NB4 (cell line): ENCODE data around the gene PEX26.

Experiments used
- MYC ChIP-seq: IDR thresholded peaks from 2 replicates; pipeline ENCODE4 v1.6.1; 2011; ENCODE audit warnings: low read depth, low read length
- POLR2A ChIP-seq: IDR thresholded peaks from 2 replicates; pipeline ENCODE4 v1.6.1; 2011; ENCODE audit warnings: mild to moderate bottlenecking; ENCODE audit not compliant: insufficient read length; ENCODE audit errors: extremely low read depth
- TF ChIP-seq, protein P1 (sequence below): IDR thresholded peaks from one replicate; pipeline ENCODE4 v1.5.1; 2012; ENCODE audit warnings: low read depth, low read length

DNA sequence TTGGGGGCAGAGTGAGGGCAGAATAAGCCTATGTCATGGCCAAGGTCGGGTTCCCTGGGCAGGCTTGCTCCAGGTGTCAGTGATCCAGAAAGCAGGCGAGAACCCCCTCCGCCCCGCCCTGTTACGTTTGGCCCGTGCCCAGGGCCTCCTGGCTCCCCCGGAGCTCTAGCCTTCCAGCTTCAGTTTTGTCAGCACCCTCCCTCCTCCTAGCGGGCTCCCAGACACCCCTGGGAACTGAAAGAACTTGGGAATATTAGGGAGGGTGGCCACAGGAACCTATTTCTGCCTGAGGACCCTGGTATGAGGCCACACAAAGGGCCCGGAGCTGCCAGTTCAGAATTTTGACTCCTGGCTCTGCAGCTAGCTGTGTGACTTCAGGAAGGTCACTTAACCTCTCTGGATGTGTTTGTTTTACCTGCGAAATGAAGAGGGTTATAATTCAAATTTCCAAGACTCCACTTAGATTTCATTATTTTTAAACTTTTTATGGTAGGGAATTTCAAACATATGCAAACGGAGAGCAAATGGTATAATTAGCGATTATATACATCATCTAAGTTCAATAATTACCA, 34.1 kb downstream of the PEX26 start:
- TF ChIP-seq, protein P1, sequence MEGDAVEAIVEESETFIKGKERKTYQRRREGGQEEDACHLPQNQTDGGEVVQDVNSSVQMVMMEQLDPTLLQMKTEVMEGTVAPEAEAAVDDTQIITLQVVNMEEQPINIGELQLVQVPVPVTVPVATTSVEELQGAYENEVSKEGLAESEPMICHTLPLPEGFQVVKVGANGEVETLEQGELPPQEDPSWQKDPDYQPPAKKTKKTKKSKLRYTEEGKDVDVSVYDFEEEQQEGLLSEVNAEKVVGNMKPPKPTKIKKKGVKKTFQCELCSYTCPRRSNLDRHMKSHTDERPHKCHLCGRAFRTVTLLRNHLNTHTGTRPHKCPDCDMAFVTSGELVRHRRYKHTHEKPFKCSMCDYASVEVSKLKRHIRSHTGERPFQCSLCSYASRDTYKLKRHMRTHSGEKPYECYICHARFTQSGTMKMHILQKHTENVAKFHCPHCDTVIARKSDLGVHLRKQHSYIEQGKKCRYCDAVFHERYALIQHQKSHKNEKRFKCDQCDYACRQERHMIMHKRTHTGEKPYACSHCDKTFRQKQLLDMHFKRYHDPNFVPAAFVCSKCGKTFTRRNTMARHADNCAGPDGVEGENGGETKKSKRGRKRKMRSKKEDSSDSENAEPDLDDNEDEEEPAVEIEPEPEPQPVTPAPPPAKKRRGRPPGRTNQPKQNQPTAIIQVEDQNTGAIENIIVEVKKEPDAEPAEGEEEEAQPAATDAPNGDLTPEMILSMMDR, result no peak
- TF ChIP-seq POLR2A (no peak), MYC (no peak)
